Astrocyte (in vitro differentiated cells and primary cell): ENCODE data around the gene C5orf63. TPM values are rescaled to one million over a fixed set of nuclear protein-coding genes. Genes with fewer than 3 reads are reported as not detected.
"Not testable (repeated sequence)": the region's sequence is repeated elsewhere in the genome, so short reads cannot be mapped to it uniquely, and the experiment has no call there.

ENCODE experiments used
- DNase-seq: peaks from one replicate; pipeline ENCODE4 v3.0.0-alpha.2; 2010; ENCODE audit warnings: low read depth
- FAIRE-seq: peaks from 2 replicates; lab custom pipeline; 2011; peaks lifted over from hg19 to GRCh38; lab: Jason Lieb, UNC
- H2AFZ ChIP-seq: 2 replicates; pipeline ENCODE4 v1.6.0; 2012; ENCODE audit warnings: low read depth, low read length, inconsistent platforms
- H3K27ac ChIP-seq: 2 replicates; pipeline ENCODE4 v1.5.1; 2011; ENCODE audit warnings: low read depth, low read length, inconsistent platforms
- H3K27me3 ChIP-seq: 2 replicates; pipeline ENCODE4 v1.6.0; 2011; ENCODE audit warnings: low read length, inconsistent platforms; ENCODE audit not compliant: insufficient read depth
- H3K36me3 ChIP-seq: 2 replicates; pipeline ENCODE4 v1.5.1; 2011; ENCODE audit warnings: low read length, inconsistent platforms; ENCODE audit not compliant: insufficient read depth
- H3K4me1 ChIP-seq: 2 replicates; pipeline ENCODE4 v1.5.1; 2011; ENCODE audit warnings: low read length, inconsistent platforms; ENCODE audit not compliant: insufficient read depth
- H3K4me2 ChIP-seq: 2 replicates; pipeline ENCODE4 v1.6.0; 2012; ENCODE audit warnings: low read length, inconsistent platforms
- H3K4me3 ChIP-seq: 2 replicates; pipeline ENCODE4 v1.5.1; 2011; ENCODE audit warnings: low read depth, mild to moderate bottlenecking, low read length, inconsistent platforms; ENCODE audit not compliant: insufficient read depth
- H3K79me2 ChIP-seq: 2 replicates; pipeline ENCODE4 v1.6.0; 2012; ENCODE audit warnings: mild to moderate bottlenecking, low read length, inconsistent platforms; ENCODE audit not compliant: insufficient read depth
- H3K9ac ChIP-seq: 2 replicates; pipeline ENCODE4 v1.6.0; 2012; ENCODE audit warnings: mild to moderate bottlenecking, low read length, inconsistent platforms
- H3K9me3 ChIP-seq: 2 replicates; pipeline ENCODE4 v1.5.1; 2012; ENCODE audit warnings: low read depth, mild to moderate bottlenecking, low read length, inconsistent platforms; ENCODE audit not compliant: insufficient read depth
- H4K20me1 ChIP-seq: 2 replicates; pipeline ENCODE4 v1.6.0; 2012; ENCODE audit warnings: low read length, inconsistent platforms; ENCODE audit not compliant: insufficient read depth
- H3K27ac Mint-ChIP-seq: one replicate; pipeline ENCODE4 v1.8.0; 2021; ENCODE audit warnings: mild to moderate bottlenecking, mixed read lengths; ENCODE audit not compliant: unreplicated experiment
- H3K27me3 Mint-ChIP-seq: one replicate; pipeline ENCODE4 v1.8.0; 2021; ENCODE audit warnings: low read depth, mixed read lengths; ENCODE audit not compliant: unreplicated experiment
- H3K36me3 Mint-ChIP-seq: one replicate; pipeline ENCODE4 v1.8.0; 2021; ENCODE audit warnings: low read depth, mixed read lengths; ENCODE audit not compliant: unreplicated experiment
- H3K4me1 Mint-ChIP-seq: one replicate; pipeline ENCODE4 v1.8.0; 2021; ENCODE audit warnings: low read depth, mixed read lengths; ENCODE audit not compliant: unreplicated experiment
- H3K4me3 Mint-ChIP-seq: one replicate; pipeline ENCODE4 v1.8.0; 2021; ENCODE audit warnings: mild to moderate bottlenecking, moderate library complexity, mixed read lengths; ENCODE audit not compliant: unreplicated experiment
- H3K9me3 Mint-ChIP-seq: one replicate; pipeline ENCODE4 v1.8.0; 2021; ENCODE audit warnings: mild to moderate bottlenecking, mixed read lengths; ENCODE audit not compliant: unreplicated experiment
- CTCF ChIP-seq: IDR thresholded peaks from 2 replicates; pipeline ENCODE4 v1.5.1; 2011; ENCODE audit warnings: low read depth, mild to moderate bottlenecking, inconsistent platforms, low read length, moderate library complexity; ENCODE audit not compliant: insufficient read depth
- EZH2 ChIP-seq: IDR thresholded peaks from 2 replicates; pipeline ENCODE4 v1.6.1; 2012; ENCODE audit warnings: mild to moderate bottlenecking, low read length, inconsistent platforms; ENCODE audit not compliant: insufficient read depth
- total RNA-seq: library from RNA; stranded (reverse); gene quantifications from 2 replicates; pipeline ENCODE4 v1.2.1, GENCODE V29; 2021

C5orf63 gene
- total RNA-seq, 1 donor from 2014 or later = 0.36 TPM

GRCh38 chr5:127007522-127007921 is 65.8 kb downstream of the C5orf63 start:
- no peak overlapping the region for H3K4me3 ChIP-seq
- Mint-ChIP-seq H3K36me3 (no peaks in the 10 kb centered on the region), H3K27me3 (no peaks in the 10 kb centered on the region), H3K9me3 (no peaks in the 10 kb centered on the region), H3K4me1 (peaks cover 28% of the 10 kb centered on the region), H3K27ac (no peak overlapping the region), H3K4me3 (no peak overlapping the region)
- H3K27ac ChIP-seq = no peak overlapping the region
- peaks cover 21% of the 10 kb centered on the region for H3K4me1 ChIP-seq
- no peak for DNase-seq
- H3K79me2 ChIP-seq = no peaks in the 10 kb centered on the region
- TF ChIP-seq CTCF = no peak
- TF ChIP-seq EZH2 = no peak
- H3K36me3 ChIP-seq = no peaks in the 10 kb centered on the region
- no peak overlapping the region for H3K9ac ChIP-seq
- no peaks in the 10 kb centered on the region for H3K9me3 ChIP-seq
- no peaks in the 10 kb centered on the region for H4K20me1 ChIP-seq
- H2AFZ ChIP-seq = no peak overlapping the region
- no peak for FAIRE-seq
- no peak overlapping the region for H3K4me2 ChIP-seq
- H3K27me3 ChIP-seq = no peaks in the 10 kb centered on the region

- no peak overlapping the region for H3K27ac Mint-ChIP-seq
- no peak overlapping the region for H3K27ac ChIP-seq
- no peak overlapping the region for H3K9ac ChIP-seq
- TF ChIP-seq EZH2 (no peak), CTCF (no peak)
- H3K9me3 Mint-ChIP-seq = no peaks in the 10 kb centered on the region
- H3K27me3 ChIP-seq = no peaks in the 10 kb centered on the region
- no peaks in the 10 kb centered on the region for H3K79me2 ChIP-seq
- peaks cover 26% of the 10 kb centered on the region for H3K4me1 Mint-ChIP-seq
- DNase-seq (no peak), FAIRE-seq (no peak)
- H3K36me3 ChIP-seq = no peaks in the 10 kb centered on the region
- H3K4me2 ChIP-seq = no peak overlapping the region
- H3K27me3 Mint-ChIP-seq = no peaks in the 10 kb centered on the region
- H3K4me3 ChIP-seq = no peak overlapping the region
- no peaks in the 10 kb centered on the region for H3K9me3 ChIP-seq
- peaks cover 25% of the 10 kb centered on the region for H3K4me1 ChIP-seq
- no peaks in the 10 kb centered on the region for H3K36me3 Mint-ChIP-seq
- H4K20me1 ChIP-seq = no peaks in the 10 kb centered on the region
- no peak overlapping the region for H2AFZ ChIP-seq
- H3K4me3 Mint-ChIP-seq = no peak overlapping the region
Observed at GRCh38 chr5:127006744-127007143, 66.6 kb downstream of the C5orf63 start.

DNA sequence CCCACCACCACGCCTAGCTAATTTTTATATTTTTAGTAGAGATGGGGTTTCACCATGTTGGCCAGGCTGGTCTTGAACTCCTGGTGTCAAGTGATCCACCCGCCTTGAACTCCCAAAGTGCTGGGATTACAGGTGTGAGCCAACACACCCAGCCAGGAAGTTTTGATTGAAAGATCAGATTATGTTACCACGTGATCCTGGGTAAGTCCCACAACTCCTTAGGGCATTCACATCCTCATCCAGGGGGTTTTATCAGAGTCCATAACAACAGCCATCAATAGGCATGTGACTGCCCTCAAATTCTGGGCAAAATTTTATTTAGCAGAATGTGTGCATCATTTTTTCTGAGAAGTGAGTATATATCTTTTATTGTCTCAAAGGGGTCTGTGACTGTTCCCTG is 68.0 kb downstream of the C5orf63 start:
- H4K20me1 ChIP-seq, DNase-seq, H3K9me3 ChIP-seq, H3K27ac Mint-ChIP-seq, H3K4me3 ChIP-seq, H3K36me3 Mint-ChIP-seq, H3K79me2 ChIP-seq, H3K4me2 ChIP-seq, FAIRE-seq, H3K36me3 ChIP-seq, H3K9ac ChIP-seq, H3K4me3 Mint-ChIP-seq, H3K9me3 Mint-ChIP-seq, H3K27me3 ChIP-seq, H3K27ac ChIP-seq, H3K27me3 Mint-ChIP-seq, H2AFZ ChIP-seq: not testable (repeated sequence)
- peaks cover 24% of the 10 kb centered on the region for H3K4me1 Mint-ChIP-seq
- H3K4me1 ChIP-seq = peaks cover 17% of the 10 kb centered on the region
